Measurements from ENCODE around the gene PWWP2B.

- TF ChIP-seq POLR2AphosphoS5 (IDR thresholded peaks at IDR 0.05; ENCODE audit: insufficient read depth, low read depth, low read length) = no peak
- TF ChIP-seq CTCF (IDR thresholded peaks at IDR 0.05; ENCODE audit: extremely low read depth in 1 of 2, insufficient read depth in 1 of 2, low read depth in 1 of 2, low read length in 2 of 2) = no peak
Observed at GRCh38 chr10:132464256-132465192, 67.5 kb downstream of the PWWP2B start.
